HG03457 (cell line): ENCODE data around the gene PDE6H.

Source experiments
- ATAC-seq: cut with Tn5 transposase; IDR thresholded peaks from one replicate; pipeline ENCODE4 v1.9.1; 2021; ENCODE audit warnings: moderate number of reproducible peaks; ENCODE audit not compliant: unreplicated experiment

The PDE6H gene

GRCh38 chr12:14968478-14968877 is 4.4 kb upstream of the PDE6H start:
- ATAC-seq, result no peak

GRCh38 chr12:14970473-14970872 is 2.4 kb upstream of the PDE6H start:
- ATAC-seq, result no peak

GRCh38 chr12:14974633-14975032 is 1.8 kb downstream of the PDE6H start:
- ATAC-seq, result no peak

- ATAC-seq, result no peak
Measured at GRCh38 chr12:14975457-14975856, 2.6 kb downstream of the PDE6H start.

- no peak for ATAC-seq
Measured at GRCh38 chr12:14976658-14977057, 3.8 kb downstream of the PDE6H start.

GRCh38 chr12:14979468-14979867 is 6.6 kb downstream of the PDE6H start:
- no peak for ATAC-seq

- ATAC-seq, result no peak
Measured at GRCh38 chr12:14981049-14981448, 8.2 kb downstream of the PDE6H start.

GRCh38 chr12:14982562-14982961 is 9.7 kb downstream of the PDE6H start:
- ATAC-seq, result no peak

- no peak for ATAC-seq
Measured at GRCh38 chr12:14982991-14983390, 10.1 kb downstream of the PDE6H start.

GRCh38 chr12:14984036-14984435 is 11.2 kb downstream of the PDE6H start:
- ATAC-seq, result no peak

- ATAC-seq, result no peak
Measured at GRCh38 chr12:14984766-14985285, 12.0 kb downstream of the PDE6H start.

- ATAC-seq, result no peak
Measured at GRCh38 chr12:14986449-14986848, 13.6 kb downstream of the PDE6H start.

GRCh38 chr12:14988035-14988434 is 15.2 kb downstream of the PDE6H start:
- ATAC-seq, result no peak

GRCh38 chr12:14989790-14990189 is 16.9 kb downstream of the PDE6H start:
- no peak for ATAC-seq

- no peak for ATAC-seq
Measured at GRCh38 chr12:14991069-14991468, 18.2 kb downstream of the PDE6H start.

GRCh38 chr12:14992673-14993072 is 19.8 kb downstream of the PDE6H start:
- ATAC-seq, result no peak

GRCh38 chr12:14993117-14993516 is 20.3 kb downstream of the PDE6H start:
- no peak for ATAC-seq

GRCh38 chr12:14993537-14994266 is 20.9 kb downstream of the PDE6H start:
- no peak for ATAC-seq

- ATAC-seq, result no peak
Measured at GRCh38 chr12:14994610-14995009, 21.8 kb downstream of the PDE6H start.

- ATAC-seq, result no peak
Measured at GRCh38 chr12:14995583-14996425, 23.0 kb downstream of the PDE6H start.

GRCh38 chr12:14997998-14998397 is 25.2 kb downstream of the PDE6H start:
- ATAC-seq, result no peak
